Stimulated activated CD4-positive, alpha-beta T cell treated with anti-CD3 and anti-CD28 coated beads, Interleukin-12 subunit alpha, Interleukin-12 subunit beta, amount 100 ng/mL, for 4 hours (primary cell): ENCODE data around the gene MDM1.

Experiments
- DNase-seq: peaks from one replicate; pipeline ENCODE4 v3.0.0-alpha.2; 2020

The MDM1 gene

DNA sequence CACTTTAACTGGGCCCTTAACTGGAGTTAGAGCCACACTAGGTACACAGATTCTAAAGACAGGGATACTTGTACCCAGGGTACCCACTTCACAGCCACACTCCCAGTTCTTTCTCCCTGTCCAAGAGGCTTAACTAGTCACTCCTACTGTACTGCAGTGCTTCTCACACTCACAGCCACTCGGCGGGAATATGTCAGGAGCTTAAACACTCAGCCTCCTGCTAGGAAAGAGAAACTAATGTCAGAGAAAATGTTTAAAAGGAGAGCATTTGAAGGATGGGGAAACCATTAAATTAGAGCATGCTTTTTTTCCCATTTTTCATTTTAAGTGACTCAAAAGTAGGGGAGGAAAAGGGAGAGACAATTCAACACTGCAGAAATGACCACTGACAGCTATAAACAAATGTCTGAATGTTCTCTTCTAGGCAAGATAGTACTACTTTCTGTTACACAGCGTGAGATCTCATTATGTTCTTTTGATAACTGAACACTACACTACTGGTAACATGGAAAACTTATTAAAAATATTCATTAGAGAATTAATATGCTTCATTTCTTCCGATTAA lies 22.9 kb upstream of the MDM1 start:
- no peak for DNase-seq

DNA sequence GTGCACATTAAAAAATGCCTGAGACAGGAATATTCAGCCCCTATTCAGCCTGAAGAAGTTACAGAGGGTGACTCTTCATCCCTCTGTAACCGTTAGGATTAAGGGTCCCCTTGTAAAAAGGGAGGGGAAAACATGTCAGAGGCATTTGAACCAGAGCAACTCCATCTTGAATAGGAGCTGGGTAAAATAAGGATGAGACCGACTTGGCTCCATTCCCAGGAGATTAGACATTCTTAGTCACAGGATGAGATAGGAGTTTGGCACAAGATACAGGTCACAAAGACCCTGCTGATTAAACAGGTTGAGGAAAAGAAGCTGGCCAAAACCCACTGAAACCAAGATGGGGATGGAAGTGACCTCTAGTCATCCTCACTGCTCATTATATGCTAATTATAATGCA lies 19.9 kb upstream of the MDM1 start:
- DNase-seq, result no peak

DNA sequence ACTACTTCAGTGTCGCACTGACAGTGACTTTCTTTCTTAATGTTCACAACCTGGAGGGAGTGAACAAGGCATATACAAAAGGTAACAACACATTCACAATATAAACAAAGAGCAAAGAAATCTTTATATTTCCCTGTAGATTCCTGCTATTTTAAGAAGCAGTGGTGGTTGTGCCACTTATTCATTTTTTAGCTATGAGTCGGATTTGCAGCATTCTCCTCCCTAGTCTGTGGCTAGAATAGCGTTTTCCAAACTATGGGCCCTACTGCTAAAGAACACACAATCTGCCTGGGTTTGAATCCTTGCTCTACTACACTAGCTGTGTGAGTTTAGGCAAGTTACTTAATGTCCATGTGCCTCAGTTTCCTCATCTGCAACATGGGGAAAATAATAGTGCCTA lies 18.6 kb upstream of the MDM1 start:
- DNase-seq, result no peak

DNA sequence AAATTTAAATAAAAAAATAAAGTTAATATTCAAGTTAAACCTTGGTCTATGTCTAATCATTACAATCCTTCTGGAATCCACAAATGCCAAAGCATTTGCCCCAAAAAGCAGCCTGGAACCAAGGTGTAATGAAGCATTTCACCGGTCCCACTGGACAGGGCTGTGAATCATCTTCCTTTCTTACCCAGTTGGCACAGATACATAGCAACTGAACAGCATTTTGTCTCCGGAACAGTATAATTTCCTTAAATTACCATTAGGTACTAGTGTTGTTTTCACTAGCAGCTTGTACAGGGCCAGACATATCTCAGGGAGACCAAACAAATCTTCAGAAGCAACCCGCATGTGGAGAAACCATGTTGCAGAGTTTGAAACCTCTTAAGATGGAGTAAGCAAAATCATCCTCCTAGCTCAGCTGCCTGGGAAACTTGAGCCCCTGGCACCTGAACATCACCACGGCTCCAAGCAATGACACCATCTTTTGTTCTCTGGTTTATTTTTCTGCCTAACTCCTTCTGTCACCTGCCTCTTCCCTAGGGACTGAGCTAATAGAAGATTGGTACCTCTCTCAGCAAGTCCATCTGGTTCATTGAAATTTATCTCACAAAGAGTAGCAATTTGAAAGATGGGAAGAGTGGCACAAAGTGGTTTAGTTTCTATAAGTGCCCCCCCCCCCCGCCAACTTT lies 17.9 kb upstream of the MDM1 start:
- DNase-seq, result no peak

DNA sequence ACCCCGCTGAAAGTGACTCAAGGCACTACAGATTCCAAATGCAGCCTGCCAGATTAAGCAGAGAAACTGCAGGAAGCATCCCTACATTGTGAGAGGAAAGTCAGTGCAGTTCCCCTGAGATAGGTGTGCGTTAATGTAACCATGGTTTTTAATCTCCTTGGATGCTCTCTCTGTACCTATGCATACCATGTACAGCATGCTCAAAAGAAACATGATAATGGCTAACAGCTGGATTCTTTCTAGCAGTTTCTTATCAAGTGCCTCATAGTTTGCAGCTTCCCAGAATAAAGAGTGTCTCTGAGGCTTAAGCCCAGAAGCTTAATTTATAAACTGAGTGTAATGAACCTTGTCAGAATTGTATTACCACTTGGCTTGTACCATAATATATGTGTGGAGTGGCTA lies 17.1 kb upstream of the MDM1 start:
- no peak for DNase-seq

DNA sequence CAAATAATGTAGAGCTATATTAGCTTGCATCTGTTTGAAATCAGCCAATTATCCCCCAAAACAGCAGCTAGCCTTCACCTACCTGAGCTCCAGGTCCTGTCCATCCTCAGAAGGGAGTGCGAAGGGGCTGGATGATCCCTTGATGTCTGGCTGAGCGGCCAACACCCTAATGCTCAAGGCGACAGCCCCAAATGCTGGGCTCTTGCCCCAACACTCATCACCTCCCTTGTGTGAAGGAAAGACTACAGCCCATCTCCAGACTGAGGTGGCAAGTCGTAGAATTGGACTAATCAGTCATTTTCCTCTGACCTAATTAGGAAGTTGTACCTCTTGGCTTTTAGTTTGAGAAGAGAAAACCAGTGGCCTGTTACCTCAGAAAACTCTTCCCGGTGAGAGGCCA lies 16.3 kb upstream of the MDM1 start:
- no peak for DNase-seq

DNA sequence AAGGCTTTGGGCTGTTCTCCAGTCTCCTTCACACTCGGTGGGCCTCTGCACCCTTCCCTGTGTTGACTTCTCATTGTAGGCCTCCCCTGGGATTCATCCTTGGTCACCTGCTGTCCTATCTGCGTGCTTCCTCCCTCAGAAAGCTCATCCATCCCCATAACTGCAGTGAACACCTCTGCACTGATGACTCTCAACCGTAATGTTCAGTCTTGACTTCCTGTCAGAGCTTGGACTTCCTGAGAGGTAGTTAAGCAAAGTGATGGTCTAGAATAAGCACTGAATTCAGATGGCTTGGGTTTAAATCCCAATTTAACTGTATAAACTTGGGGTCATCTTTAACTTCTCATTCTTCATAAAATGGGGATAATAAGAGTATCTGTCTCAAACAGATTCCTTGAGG lies 13.6 kb upstream of the MDM1 start:
- no peak for DNase-seq

DNA sequence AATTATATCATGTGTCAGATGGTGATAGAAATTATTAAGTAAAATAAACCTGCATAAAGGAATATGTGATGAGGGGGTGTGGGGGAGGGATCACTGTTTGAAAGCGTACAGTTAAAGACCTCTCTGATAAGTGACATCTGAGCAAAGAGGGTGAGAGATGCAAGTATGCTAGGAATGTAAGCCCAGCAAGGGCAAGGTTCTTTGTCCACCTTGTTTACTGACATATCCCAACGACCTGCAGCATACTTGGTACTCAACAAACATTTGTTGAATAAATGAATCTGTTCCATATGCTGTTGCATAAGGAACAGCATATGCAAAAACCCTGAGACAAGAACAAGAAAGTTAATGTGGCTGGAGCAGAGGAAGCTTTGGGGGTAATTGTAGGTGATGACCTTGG lies 12.0 kb upstream of the MDM1 start:
- DNase-seq, result no peak

DNA sequence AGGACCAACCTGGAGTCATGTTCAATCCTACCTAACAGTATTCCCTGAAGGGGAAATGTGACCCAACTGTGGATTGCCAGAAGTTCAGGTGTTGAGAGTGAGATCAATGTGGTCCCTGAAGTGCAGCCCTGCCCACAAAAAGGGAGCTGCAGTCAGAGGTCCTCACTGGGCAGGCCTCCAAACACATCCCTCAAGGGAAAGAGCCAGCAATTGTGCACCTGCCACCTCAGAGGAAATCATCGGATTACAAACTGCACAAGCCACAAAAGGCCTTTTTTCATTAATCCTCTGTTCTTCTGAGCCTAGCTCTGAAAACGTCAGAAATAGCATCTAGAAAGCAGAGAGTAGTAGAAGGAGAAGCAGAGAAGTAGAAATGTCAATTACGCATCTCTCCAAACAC lies 10.8 kb upstream of the MDM1 start:
- no peak for DNase-seq

DNA sequence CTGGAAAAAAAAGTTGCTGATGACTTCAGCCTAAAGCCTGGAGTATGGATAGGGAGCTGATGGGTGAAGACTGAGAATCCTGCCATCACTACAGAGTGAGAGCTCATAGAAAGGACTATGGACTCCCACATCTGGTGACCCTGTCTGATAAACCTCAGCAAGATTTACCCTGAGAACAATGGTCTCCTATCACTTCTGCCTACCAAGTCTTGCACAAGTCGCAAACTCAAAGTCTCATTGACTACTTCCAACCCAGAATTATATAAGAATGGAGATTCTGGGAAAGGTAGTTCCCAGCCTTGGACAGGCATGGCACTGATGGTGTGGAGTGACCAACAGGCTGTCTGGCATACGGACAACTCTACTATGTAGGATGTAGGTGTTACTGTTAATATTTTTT lies 9.7 kb upstream of the MDM1 start:
- DNase-seq, result no peak

DNA sequence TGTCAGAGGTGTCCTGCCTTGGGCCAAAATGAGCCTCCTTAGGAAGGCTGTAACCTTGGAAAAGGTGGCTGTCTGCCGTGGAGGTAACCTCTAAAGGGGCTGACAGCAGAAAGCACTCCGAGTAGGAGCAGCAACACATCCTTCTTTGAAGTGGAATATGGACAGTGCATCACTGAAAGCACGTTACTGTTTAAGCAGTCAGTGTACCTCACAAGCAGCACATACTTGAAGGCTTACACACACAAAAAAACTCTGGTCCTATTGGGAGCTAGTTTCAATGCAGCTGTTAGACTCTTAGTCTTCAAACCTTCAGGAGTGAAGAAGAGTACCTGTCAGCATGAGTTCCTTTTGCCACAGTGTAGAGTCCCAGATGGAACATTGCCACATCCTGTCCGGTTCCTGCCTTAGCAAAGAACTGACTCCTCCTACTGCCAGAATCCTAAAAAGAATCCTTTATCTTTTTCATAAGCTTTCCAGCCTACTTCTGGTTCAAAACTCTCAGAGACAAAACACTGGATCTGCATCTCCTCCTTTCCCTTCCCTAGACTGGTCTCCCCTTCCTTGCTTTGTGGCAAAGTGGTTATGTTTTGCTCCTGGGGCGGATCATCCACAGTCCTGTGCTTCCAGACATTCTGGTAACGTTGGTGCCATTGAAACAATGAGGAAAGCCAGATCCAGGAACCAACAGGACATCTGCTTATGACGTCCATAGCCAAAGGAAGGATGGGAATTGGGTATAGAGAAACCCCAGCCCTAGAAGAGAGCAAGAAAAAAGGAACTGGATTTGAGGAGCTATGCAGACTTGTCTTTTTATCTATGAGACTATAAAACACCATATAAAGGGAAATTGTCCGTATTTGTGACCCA lies 8.5 kb upstream of the MDM1 start:
- DNase-seq, result no peak

DNA sequence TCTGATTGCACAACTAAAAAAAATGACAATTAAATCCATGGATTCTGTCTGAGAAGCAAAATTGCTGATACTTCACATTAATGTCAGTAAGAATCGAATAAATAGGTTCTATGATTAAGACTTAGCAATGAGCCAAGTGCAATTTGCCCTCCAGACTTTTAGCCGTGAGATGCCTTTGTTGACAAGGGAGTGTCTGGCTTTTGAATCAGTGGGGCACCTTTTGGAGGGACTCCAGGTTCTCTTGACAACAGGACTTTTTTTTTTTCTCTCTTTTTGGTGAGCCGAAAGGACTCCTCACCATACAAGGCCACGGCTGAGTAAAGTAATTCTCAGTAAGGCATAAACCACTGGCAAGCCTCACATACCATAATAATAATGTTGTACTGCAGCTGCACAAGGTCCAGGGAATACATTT lies 4.7 kb upstream of the MDM1 start:
- no peak for DNase-seq

DNA sequence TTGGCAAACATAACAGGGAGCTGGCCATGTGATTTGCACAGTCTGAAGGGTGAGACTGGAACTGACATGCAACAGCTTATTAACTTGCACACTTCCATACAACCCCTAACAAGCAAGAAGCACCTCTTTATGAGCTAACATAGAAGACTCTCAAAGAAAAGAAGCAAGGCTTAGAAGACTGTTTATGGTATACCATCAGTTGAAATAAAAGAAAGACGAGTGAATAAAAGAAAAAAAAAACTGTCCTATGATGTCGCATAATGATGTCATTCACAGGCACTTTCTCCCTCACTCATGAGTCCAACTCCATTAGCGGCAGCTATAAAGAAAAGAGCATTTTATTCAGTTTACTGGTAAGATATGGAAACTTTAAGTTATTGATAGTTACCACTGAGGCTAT lies 3.3 kb upstream of the MDM1 start:
- no peak for DNase-seq

DNA sequence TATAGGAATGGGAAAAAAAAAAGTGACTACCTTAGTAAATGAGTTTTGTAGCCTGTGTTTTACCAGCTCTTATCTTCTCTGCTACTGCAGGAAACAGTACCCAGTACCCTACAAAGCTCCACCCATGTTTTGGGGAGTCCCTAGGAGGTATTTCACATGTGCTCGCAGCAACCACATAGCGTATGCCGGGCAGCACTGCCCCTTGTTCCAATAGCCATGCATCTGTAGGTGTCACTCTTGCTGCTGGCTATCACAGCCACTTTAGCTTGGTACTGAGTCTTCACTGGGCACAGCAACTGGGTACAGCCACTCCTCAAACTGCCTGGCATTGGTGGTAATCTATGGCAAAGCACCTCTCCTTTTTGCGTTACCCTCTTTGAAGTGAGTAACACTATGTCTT lies 2.0 kb upstream of the MDM1 start:
- DNase-seq, result peak; percentile 4

DNA sequence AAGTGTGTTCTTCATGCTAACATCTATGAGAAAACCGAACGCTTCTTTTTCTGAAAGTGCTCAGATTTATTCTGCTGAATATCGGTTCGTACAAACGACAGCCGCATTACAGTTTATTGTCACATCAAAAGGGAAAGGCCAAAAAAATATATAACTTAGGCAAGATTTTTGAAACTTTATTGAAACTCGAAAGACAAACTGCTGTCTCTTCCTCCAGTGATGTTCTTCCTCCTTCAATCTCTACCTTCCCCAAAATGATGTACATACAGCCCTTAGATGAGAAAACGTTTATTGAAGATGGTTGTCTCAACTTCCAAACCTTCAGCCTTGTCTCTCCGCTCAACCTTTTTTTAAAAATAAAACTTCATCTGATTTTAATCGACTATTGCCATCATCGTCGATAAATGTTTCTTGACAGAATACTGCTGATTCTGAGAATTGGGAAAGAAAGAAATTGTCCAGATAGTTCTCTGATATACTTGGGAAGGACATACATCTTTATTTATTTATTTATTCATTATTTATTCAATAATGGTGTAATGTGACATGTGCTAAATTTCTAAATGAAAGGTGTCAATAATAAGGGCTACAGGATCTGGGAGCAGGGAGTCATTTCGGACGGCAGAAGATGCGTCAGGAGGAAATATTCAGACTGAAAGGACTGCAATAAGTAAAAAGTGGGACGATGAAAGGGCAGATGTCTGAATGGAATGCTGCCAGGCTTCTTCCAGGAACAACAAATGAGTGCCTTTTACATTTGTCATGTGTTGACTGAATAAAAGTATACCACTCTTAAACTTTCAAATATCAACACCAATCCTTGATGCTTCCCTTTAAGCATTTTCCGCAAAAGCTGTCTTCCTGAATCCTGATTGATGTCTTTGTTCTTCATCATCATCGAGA lies 817 bp upstream of the MDM1 start:
- DNase-seq, result no peak

DNA sequence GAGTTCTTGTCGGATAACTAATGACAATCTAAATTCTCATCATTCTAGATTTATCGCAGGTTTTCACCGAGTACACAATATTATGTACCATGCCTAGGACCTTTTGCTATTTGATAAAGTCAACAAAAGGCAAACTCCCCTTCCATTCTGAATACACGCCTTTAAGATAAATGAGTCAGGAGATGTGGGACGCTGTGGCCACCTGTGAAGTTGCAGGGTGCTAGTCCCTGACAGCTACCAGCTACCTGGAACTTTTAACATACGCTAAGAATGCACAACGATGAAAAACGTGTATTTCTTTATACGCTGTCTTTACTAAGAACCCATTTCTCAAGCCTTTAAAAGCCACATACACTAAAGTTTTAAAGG lies 678 bp downstream of the MDM1 start:
- DNase-seq, result peak; percentile 7

DNA sequence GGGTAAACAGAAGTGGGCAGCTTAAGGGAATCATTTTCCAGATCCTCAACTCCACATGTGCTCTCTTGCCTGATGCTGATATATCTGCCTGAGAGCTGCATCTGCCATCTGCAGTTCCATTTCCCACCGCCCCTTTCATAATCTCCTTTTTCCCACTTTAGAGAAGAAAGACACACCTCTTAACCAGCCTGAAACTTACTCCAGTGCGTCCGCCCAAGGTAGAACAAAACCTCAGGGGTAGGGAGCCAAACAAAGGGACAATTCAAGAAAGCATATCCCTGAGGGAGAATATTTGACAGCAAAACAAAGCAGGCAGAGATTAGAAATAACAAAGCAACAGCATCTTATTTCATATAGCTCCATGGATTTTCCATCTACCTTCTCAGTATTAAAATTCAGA lies 4.3 kb downstream of the MDM1 start:
- DNase-seq, result no peak

DNA sequence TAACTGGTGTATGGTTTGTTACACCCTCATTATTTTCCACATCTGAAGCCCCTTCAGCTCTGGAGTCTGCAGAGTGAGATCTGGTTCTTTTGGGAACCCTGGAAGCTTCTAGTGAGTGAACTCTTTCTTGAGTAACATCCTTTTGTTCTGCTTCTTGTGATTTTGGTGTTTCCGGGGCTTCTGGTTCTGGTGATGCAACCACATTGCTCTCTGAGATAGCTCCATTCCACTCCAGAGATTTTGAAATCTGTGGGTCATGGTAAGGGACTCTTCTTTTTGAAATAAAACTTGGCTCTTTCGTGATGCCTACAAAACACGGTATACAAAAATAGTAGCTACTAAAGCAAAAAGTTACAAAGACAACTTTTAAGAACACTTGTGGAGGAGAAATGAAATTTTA lies 5.4 kb downstream of the MDM1 start:
- no peak for DNase-seq

DNA sequence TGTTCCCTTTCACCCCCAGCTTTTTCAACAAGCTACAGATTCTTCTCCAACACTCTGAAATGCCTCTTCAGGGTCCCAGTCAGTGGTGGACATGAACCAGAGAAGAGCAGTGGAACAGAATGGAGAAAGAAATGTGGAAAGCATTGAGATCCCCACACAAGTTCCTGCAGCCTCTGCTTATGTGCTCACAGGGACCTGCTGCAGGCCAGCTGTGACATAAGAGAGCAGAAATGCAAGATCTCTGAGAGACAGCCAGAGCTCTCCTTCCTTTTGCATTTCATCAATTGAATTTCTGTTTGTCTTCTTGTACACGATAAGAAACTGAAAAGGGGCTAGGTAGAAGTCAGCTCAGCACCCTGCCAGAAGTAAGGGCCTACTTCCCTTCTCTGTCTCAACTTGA lies 6.2 kb downstream of the MDM1 start:
- no peak for DNase-seq

DNA sequence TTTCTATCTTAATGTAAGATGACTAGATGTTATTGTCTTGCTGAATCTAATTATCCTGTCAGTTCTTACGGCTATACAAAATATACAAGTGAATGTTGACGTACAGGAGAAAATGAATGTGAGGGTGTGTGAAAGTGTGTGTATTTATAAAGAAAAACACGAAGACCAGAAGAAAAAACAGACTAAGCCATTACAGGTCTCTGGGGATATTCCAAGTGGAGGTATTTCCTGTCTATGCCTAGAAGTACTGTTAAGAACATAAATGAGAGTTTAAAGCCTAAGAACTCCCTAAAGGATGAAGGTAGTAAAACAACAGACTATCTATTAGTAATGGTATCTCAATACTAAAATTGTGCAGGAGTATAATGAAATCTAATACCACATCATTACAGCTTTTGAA lies 7.6 kb downstream of the MDM1 start:
- no peak for DNase-seq

DNA sequence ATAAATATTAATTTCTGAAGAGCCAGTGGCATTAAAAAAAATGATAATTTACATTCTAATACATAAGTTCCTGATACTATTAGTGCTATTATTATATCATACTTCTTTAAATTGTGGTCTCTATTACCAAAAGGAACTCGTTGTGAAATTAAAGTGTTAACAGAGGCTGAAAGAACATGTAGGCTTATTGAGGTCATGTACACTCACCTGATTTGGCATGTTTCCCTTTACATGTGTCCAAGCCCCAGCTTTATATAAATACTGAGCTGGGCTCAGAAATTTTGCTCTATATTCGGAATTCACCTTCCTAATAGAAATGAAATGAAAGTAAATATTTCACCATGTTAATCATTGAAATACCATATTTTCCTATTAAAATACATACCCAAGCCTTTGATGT lies 11.0 kb downstream of the MDM1 start:
- DNase-seq, result no peak

DNA sequence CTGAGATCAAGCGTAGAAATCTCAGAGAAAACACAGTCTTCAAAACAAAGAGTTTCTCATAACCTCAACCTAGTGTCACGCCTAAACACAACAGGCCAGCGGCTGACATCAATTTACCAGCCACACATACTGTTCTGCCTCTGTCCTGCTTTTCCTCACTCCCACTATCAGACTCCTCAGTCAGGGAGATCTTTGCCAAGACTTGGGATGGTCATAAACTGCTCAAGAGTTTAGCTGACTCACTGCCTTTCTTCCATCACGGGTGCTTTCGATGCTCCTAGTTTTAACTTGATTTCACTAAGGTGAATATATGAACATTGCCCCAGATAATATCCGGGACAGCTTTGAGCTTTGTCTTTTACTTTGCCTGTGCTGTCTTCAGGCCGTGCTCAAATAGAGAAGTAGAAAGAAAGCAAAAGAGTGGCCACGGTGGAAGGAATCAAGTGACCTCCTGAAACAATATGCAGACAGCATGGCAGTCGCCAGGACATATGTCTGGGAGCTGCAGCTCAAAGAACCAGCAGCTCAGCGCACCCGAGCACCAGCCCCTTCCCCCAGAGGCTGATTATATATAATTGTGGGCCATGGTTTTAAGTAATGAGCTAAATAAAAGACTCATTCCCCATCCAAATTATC lies 12.1 kb downstream of the MDM1 start:
- DNase-seq, result no peak
